Putamen (tissue), 1 donor: Measurements from ENCODE around the gene TANC1.

Experiments
- DNase-seq: peaks from one replicate; pipeline ENCODE4 v3.0.0-alpha.2; 2016; ENCODE audit warnings: low spot score

TANC1 gene

GRCh38 chr2:158968396-158969161 lies at the start of gene TANC1:
Gene TANC1, plus strand, starts transcription at chr2:158968640. Its CDS starts 97,271 bp downstream, at chr2:159065911.
- peak; percentile 92 for DNase-seq

- no peak for DNase-seq
Measured at GRCh38 chr2:158921599-158922408, 46.6 kb upstream of the TANC1 start.

GRCh38 chr2:158922601-158923000 lies 45.8 kb upstream of the TANC1 start:
- DNase-seq, result no peak

- no peak for DNase-seq
Measured at GRCh38 chr2:158923180-158923594, 45.3 kb upstream of the TANC1 start.

- no peak for DNase-seq
Measured at GRCh38 chr2:158923641-158924040, 44.8 kb upstream of the TANC1 start.

GRCh38 chr2:158926478-158926948 lies 41.9 kb upstream of the TANC1 start:
- DNase-seq, result no peak

GRCh38 chr2:158928515-158928914 lies 39.9 kb upstream of the TANC1 start:
- DNase-seq, result no peak

GRCh38 chr2:158928965-158929364 lies 39.5 kb upstream of the TANC1 start:
- DNase-seq, result no peak

GRCh38 chr2:158931572-158931971 lies 36.9 kb upstream of the TANC1 start:
- no peak for DNase-seq

GRCh38 chr2:158932131-158932645 lies 36.3 kb upstream of the TANC1 start:
- no peak for DNase-seq

GRCh38 chr2:158934170-158934569 lies 34.3 kb upstream of the TANC1 start:
- DNase-seq, result no peak

- DNase-seq, result no peak
Measured at GRCh38 chr2:158935617-158936016, 32.8 kb upstream of the TANC1 start.

- no peak for DNase-seq
Measured at GRCh38 chr2:158936978-158937377, 31.5 kb upstream of the TANC1 start.

- no peak for DNase-seq
Measured at GRCh38 chr2:158940356-158940755, 28.1 kb upstream of the TANC1 start.

- DNase-seq, result no peak
Measured at GRCh38 chr2:158943973-158944372, 24.5 kb upstream of the TANC1 start.

- no peak for DNase-seq
Measured at GRCh38 chr2:158948964-158949699, 19.3 kb upstream of the TANC1 start.

GRCh38 chr2:158953454-158953853 lies 15.0 kb upstream of the TANC1 start:
- DNase-seq, result no peak

- DNase-seq, result no peak
Measured at GRCh38 chr2:158953926-158954763, 14.3 kb upstream of the TANC1 start.

- DNase-seq, result no peak
Measured at GRCh38 chr2:158955842-158956365, 12.5 kb upstream of the TANC1 start.

GRCh38 chr2:158958365-158958764 lies 10.1 kb upstream of the TANC1 start:
- DNase-seq, result no peak

GRCh38 chr2:158960193-158960592 lies 8.2 kb upstream of the TANC1 start:
- no peak for DNase-seq
